Measurements from ENCODE around the gene BIK. TPM values are rescaled to one million over a fixed set of nuclear protein-coding genes. Genes with fewer than 3 reads are reported as not detected.

The BIK gene
- total and polyA plus RNA-seq, 2 experiments from 2014 or later = 9.6 to 9.8 TPM

DNA sequence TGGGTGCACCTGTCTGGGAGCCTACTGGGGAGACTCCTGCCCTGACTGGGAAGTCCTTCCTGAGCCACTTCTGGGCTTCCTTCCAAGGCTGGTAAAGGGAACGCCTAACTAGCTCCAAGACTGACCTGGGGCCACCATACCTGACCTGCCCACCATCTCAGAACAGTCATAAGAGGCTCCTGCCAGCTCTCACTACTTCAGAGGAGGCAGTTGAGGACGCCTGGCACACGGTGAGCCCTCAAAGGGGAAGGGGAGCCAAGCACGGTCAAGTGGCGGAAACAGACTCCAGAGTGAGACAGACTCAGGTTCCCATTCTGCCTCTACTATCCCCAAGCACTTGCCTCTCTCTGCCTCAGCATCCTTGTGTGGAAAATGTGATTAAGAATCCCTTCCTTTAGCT is 25.0 kb downstream of the BIK start (continued):
- TF ChIP-seq CTCF (conservative IDR thresholded peaks at IDR 0.05; ENCODE audit: low read depth in 2 of 2) (no peak), STAT1 (IDR thresholded peaks at IDR 0.05; ENCODE audit: unreplicated experiment) (no peak), JUNB (IDR thresholded peaks at IDR 0.05; ENCODE audit: unreplicated experiment) (no peak), EZH2 (IDR thresholded peaks at IDR 0.05; ENCODE audit: low read depth, unreplicated experiment) (no peak)

DNA sequence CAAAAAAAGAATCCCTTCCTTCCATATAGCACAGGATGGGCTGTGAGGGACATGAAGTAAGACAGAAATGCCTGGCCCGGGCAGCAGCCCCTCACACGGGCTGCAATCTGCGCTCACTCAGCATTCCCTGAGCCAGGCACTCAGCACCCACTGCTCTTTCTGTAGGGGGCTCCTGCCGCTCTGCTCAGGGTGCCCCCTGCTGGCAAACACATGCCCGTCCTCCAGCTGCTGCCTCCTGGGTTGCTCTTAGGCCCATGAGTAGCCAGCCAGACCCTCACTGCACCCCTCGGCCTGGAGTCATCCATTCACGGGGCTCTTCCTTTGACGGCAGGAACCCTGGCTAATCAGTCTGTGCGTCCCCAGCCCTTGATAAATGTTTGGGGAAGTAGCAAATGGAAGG is 25.7 kb downstream of the BIK start:
- H3K9me2 ChIP-seq (ENCODE audit: insufficient read depth) = no peaks in the 10 kb centered on the region

DNA sequence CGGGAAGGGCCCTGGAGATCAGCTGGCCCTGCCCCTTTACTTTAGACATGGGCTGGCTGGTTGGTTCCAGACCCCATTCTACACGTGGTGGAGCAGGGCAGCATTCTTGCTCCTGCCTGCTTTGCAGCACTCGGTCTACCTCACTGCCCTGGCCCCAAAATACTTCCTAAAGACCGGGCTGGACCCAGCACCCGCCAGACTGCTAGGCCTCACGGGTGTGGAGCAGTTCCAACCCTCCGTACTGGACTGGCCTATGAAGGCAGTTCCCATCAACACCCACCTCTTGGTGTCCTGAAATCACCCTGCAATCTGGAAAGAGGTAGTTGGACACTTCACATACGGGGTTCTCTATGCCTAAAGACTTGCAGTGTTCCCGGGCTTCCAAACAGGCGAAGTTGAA is 26.3 kb downstream of the BIK start:
- Mint-ChIP-seq H3K9me3 (no peaks in the 10 kb centered on the region), H3K4me1 (no peaks in the 10 kb centered on the region), H3K36me3 (ENCODE audit: low read depth) (peaks cover 68% of the 10 kb centered on the region; the same call in 2 of the 3 replicates), H3K27me3 (ENCODE audit: insufficient read depth, low read depth, poor library complexity) (peaks cover 5% of the 10 kb centered on the region), H3K27ac (no peak overlapping the region), H3K4me3 (no peak overlapping the region)
- Histone ChIP-seq H3K4me2 (no peak overlapping the region), H3K27me3 (ENCODE audit: insufficient read depth) (no peaks in the 10 kb centered on the region), H2AFZ (no peak overlapping the region), H3K4me3 (no peak overlapping the region), H3K4me1 (ENCODE audit: insufficient read depth) (no peaks in the 10 kb centered on the region), H4K20me1 (replicated peaks; ENCODE audit: insufficient read depth) (peaks cover 7% of the 10 kb centered on the region), H3K79me2 (replicated peaks; ENCODE audit: insufficient read depth) (peaks cover 4% of the 10 kb centered on the region), H3F3A (replicated peaks; ENCODE audit: low read depth) (no peaks in the 10 kb centered on the region), H3K27ac (ENCODE audit: low read depth) (0 out of 2 replicates have a peak overlapping the region, but pooled peaks have one; percentile 14), H3K36me3 (ENCODE audit: insufficient read depth) (peaks cover 4% of the 10 kb centered on the region; the same call in 1 of the 2 replicates), H3K9me2 (ENCODE audit: insufficient read depth) (no peaks in the 10 kb centered on the region)
- no peak for DNase-seq (ENCODE audit: low spot score)
- no peak for ATAC-seq
- no peak for TF ChIP-seq EZH2 (IDR thresholded peaks at IDR 0.05; ENCODE audit: low read depth, unreplicated experiment)
- no peak for TF ChIP-seq NANOG (IDR thresholded peaks at IDR 0.05; ENCODE audit: borderline replicate concordance)
- TF ChIP-seq CREB1 (CRISPR knock-in tag; IDR thresholded peaks at IDR 0.05; ENCODE audit: low read depth) = no peak
- TF ChIP-seq POLR2AphosphoS5 (IDR thresholded peaks at IDR 0.05; ENCODE audit: low read depth) = no peak
- no peak for TF ChIP-seq ETS1 (IDR thresholded peaks at IDR 0.05)
- no peak for TF ChIP-seq JUNB (IDR thresholded peaks at IDR 0.05; ENCODE audit: unreplicated experiment)

More for the DNA sequence above, 25.7 kb downstream of the BIK start:
- no peak for TF ChIP-seq JUNB (IDR thresholded peaks at IDR 0.05; ENCODE audit: unreplicated experiment)
- peak; percentile 58 to 80 for TF ChIP-seq CTCF (conservative IDR thresholded peaks at IDR 0.05; ENCODE audit: low read depth in 2 of 2)
- Histone ChIP-seq H2AFZ (no peak overlapping the region), H3F3A (replicated peaks; ENCODE audit: low read depth) (no peaks in the 10 kb centered on the region), H3K27ac (ENCODE audit: low read depth) (0 out of 2 replicates have a peak overlapping the region, but pooled peaks have one; percentile 14), H3K79me2 (replicated peaks; ENCODE audit: insufficient read depth) (no peaks in the 10 kb centered on the region), H3K36me3 (ENCODE audit: insufficient read depth) (peaks cover 4% of the 10 kb centered on the region; the same call in 1 of the 2 replicates), H3K27me3 (ENCODE audit: insufficient read depth) (no peaks in the 10 kb centered on the region), H3K4me1 (ENCODE audit: insufficient read depth) (no peaks in the 10 kb centered on the region), H4K20me1 (replicated peaks; ENCODE audit: insufficient read depth) (peaks cover 4% of the 10 kb centered on the region; the same call in 1 of the 2 replicates), H3K4me2 (no peak overlapping the region), H3K4me3 (no peak overlapping the region)
- Mint-ChIP-seq H3K27me3 (ENCODE audit: insufficient read depth, low read depth, poor library complexity) (peaks cover 4% of the 10 kb centered on the region), H3K9me3 (no peaks in the 10 kb centered on the region), H3K4me1 (no peaks in the 10 kb centered on the region), H3K27ac (no peak overlapping the region; the same call in 1 of the 2 replicates), H3K36me3 (ENCODE audit: low read depth) (peaks cover 68% of the 10 kb centered on the region; the same call in 2 of the 3 replicates), H3K4me3 (no peak overlapping the region)
- ATAC-seq = peak; percentile 96
- peak; percentile 74 for DNase-seq (ENCODE audit: low spot score)
